DMS79 treated with DMSO at 0.1 percent for 48 hours (cell line): ENCODE results near the gene OR2T11.
A peak's percentile ranks its signal among the peaks of the same experiment; 100 is the strongest.
"Not testable (repeated sequence)": the region's sequence is repeated elsewhere in the genome, so short reads cannot be mapped to it uniquely, and the experiment has no call there.

Source experiments
- DNase-seq: peaks from one replicate; lab custom pipeline; 2025; lab: John Stamatoyannopoulos, UW

Gene OR2T11, protein sequence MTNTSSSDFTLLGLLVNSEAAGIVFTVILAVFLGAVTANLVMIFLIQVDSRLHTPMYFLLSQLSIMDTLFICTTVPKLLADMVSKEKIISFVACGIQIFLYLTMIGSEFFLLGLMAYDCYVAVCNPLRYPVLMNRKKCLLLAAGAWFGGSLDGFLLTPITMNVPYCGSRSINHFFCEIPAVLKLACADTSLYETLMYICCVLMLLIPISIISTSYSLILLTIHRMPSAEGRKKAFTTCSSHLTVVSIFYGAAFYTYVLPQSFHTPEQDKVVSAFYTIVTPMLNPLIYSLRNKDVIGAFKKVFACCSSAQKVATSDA

DNA sequence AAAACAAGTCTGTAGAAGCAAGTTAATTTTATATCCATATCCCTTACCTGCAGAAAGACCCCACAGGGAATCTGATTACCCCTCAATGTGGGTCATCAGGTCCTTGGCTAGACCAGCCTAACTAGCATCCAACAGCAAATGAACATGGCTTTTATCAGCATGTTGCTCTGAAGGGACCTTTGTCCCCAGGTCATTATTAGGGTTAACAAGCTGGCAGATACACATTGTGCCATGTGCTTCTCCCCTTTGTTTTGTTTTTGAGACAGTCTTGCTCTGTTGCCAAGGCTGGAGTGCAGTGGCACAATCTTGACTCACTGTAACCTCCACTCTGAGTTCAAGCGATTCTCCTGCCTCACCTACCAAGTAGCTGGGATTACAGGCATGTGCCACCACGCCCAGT, at the start of gene OR2T11:
OR2T11 (minus strand) TSS at position 101 of the 400 bp plus-strand sequence. CDS start 7,963 bp downstream, outside the sequence.
- not testable (repeated sequence) for DNase-seq

GRCh38 chr1:248681651-248682050, 46.8 kb upstream of the OR2T11 start:
- no peak for DNase-seq

DNA sequence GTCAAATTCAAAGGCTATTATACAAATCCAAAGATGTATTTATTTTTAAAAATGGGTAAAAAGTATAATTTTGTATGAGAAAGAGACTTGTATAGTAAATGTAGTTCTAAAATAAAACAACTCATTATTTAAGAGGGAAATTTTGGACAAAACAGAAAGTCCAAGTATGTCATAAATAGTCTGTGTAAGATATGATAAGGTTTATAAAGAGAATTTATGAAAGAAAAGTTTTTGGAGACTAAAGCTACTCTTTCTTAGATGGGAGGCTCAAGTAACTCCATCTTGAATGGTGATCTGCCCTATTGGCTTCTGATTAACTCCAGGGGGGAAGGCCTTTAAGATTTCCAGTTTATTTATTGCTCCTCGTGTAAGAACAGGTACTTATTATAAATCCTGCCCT, 35.1 kb upstream of the OR2T11 start:
- DNase-seq, result no peak

DNA sequence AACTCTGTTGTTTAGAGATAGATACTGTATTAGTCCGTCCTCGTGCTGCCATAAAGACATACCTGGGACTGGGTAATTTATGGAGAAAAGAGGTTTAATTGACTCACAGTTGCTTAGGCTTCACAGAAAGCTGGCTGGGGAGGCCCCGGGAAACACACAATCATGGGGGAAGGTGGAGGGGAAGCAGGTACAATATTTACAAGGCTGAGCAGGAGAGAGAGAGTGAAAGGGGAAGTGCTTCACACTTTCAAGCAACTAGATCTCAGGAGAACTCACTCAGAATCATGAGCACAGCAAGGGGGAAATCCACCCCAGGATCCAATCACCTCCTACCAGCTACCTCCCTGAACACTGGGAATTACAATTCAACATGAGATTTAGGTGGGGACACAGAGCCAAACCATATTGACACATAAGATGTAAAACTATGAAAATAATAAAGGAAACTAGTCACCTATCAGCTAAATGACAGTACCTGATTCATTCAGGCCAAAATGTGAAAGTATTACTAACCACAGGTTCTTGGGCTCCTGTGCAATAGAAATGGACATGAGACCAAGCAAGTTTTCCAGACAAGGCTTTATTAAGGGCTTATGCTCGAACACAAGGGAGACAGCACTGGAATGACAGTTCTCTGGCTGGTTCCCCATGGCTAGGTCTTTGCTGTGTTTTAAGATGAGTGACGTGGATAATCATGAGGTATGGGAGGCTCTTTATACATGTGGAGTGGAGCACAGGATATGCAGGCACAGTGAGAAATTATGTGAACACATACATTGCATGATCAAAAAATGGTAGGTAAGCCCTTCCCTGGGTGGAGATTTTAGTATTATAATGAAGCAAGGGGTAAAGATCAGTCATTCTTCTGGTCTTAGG, 28.8 kb upstream of the OR2T11 start:
- DNase-seq, result not testable (repeated sequence)

- not testable (repeated sequence) for DNase-seq
These were observed 21.9 kb upstream of the OR2T11 start for GRCh38 chr1:248656797-248657196.

GRCh38 chr1:248655354-248655753, 20.5 kb upstream of the OR2T11 start, which contains the start of gene OR2T27:
OR2T27 (minus strand) TSS chr1:248655528; CDS start chr1:248650884, 4,644 bp downstream.
- DNase-seq, result not testable (repeated sequence)

DNA sequence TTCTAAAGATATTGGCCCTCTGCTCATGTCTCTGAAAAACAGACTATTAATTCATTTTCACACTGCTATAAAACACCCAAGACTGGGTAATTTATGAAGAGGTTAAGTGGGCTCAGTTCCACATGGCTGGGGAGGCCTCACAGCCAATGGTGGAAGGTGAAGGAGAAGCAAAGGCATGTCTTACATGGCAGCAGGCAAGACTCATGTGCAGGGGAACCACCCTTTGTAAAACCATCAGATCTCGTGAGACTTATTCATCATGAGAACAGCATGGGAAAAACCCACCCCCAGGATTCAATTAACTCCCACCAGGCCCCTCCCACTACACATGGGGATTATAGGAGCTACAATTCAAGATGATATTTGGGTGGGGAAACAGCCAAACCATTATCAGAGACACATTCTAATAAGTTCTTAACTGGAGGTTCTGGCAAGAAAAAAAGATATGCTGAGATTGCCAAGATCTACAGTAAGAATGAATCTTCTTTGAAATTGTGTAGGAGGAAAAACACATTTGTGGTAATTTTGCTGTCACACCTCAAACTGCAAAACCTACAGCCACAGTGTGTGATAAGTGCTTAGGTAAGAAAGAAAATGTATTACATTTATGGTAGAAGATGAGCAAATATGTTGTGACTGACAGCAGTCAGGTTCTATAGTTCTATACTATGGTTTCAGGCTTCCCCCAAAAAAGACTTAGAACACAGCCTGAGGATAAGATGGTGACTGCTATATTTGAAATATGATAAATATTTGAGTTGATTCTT, 14.1 kb upstream of the OR2T11 start:
- DNase-seq, result not testable (repeated sequence)

GRCh38 chr1:248645178-248645577, 10.3 kb upstream of the OR2T11 start, which contains the start of gene OR2T35:
OR2T35 (minus strand) TSS chr1:248645278; CDS start chr1:248639258, 6,020 bp downstream.
- DNase-seq, result not testable (repeated sequence)

DNA sequence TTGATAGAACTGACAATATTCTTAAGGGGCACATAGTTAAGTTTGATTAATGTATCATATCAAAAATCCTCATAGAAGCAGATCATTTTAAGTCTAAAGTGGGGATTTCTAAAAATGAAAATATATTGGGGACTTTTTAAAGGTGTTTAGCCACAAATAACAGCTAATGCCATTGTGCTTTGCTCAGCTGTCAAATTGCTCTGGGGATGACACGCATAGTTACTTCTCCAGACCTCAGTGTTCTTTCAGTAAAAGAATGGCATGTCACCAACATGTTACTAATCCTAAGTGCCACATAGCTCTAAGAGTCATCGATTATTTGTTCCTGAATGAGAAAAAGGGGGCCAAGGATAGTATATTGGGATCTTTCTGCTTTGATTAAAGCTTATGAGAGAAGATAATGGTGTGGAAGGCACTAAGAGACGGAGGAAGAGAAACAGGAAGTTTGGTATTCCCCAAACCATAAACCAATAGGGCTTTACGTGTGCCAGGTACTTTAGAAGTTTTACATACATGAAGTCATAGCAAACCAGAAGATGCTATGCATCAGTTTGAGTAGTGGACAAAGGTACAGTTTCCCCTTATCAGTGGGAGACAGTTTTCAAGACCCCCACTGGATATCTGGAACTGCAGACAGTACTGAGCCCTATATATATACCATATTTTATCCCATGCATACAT, 8.2 kb upstream of the OR2T11 start:
- DNase-seq, result not testable (repeated sequence)

GRCh38 chr1:248641583-248641982, 6.7 kb upstream of the OR2T11 start:
- not testable (repeated sequence) for DNase-seq

GRCh38 chr1:248640906-248641305, 6.0 kb upstream of the OR2T11 start:
- DNase-seq, result not testable (repeated sequence)

GRCh38 chr1:248639652-248640051, 4.8 kb upstream of the OR2T11 start:
- not testable (repeated sequence) for DNase-seq

GRCh38 chr1:248636612-248637011, 1.7 kb upstream of the OR2T11 start:
- not testable (repeated sequence) for DNase-seq

DNA sequence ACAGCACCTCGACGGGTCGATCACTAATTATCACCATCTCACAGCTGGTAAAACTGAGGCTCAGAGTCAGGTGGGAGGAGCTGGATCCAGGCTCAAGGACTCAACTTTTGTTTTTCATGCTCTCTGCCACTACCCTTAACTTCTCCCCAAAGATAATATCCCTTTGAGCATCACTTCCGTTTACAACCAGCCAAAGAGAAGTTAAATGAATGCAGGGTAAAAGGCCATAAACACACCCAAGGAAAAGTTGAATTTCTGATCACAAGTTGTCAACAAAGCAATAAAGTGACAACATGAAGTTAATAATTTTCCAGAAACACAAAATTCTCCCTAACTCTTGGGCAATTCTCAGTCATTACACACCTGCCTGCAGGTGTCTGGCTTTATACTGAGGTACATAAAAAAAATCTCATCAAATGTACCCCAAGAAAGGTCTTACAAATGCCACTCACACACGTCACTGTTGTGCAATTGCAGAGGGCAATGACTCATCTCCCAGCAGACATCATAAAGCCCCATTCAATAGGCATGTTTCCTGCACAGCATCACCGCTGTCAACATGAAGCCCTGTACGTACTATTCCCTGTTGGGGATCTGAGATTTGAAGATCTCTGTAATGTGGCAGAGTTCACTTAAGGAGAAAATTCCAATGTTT, 3.4 kb downstream of the OR2T11 start:
- DNase-seq, result no peak

- no peak for DNase-seq
These were observed 4.3 kb downstream of the OR2T11 start for GRCh38 chr1:248630551-248630950.

- no peak for DNase-seq
These were observed 6.7 kb downstream of the OR2T11 start for GRCh38 chr1:248627971-248628844.

- no peak for DNase-seq
These were observed 8.9 kb downstream of the OR2T11 start for GRCh38 chr1:248625971-248626370.

DNA sequence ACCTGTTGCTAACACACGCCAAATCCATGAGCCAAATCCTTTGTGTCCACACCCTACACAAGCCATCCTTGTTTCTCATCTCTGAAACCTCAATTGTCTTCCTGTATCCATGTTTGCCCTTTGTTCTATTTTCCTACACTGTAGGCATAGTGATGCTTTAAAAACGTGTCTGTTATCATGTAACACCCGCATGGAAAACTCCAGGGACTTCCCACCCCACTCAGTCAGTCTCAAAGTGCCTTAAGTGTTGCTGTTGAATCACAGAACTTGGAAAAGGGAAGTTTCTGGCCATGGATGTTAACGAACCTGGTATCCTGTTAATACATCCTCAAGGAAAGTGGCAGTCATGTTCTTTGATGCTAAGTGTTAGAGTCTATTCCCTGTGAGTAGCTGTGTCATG, 9.7 kb downstream of the OR2T11 start:
- no peak for DNase-seq

- peak; percentile 3 for DNase-seq
These were observed 12.3 kb downstream of the OR2T11 start for GRCh38 chr1:248622570-248623001.

DNA sequence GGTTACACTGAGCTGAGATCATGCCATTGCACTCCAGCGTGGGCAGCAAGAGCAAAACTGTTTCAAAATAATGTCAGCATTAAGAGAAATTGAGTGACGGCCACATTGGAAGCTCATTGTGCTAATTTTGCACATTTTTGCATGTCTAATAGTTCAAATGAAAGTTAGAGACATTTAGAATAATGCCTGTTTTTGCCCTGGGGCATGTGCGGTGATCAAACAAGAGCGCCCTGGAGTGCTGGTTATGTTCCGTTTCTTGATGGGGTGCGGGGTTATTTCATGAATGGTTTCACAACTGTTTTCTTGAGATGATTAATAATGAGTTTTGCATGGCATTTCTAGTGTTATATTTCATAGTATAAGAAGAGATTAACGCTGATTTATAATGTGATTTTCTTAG, 13.1 kb downstream of the OR2T11 start:
- no peak for DNase-seq
